Small intestine (tissue), 16 donors: ENCODE data around the gene PLGLB2. TPM values are rescaled to one million over a fixed set of nuclear protein-coding genes. Genes with fewer than 3 reads are reported as not detected.
"Not testable (repeated sequence)": the region's sequence is repeated elsewhere in the genome, so short reads cannot be mapped to it uniquely, and the experiment has no call there.

Source experiments
- DNase-seq, 2 donors: peaks; one replicate each; pipeline versions ENCODE4 v3.0.0 to v3.0.0-alpha.2; 2013
- FAIRE-seq: peaks from 2 replicates; lab custom pipeline; 2012; peaks lifted over from hg19 to GRCh38; lab: Jason Lieb, UNC
- H3K27ac ChIP-seq, 3 donors: one replicate each; pipeline ENCODE4 v1.5.1; 2013; ENCODE audit warnings: low read length in 2 of 3, mild to moderate bottlenecking in 2 of 3, control low read depth in 1 of 3, inconsistent platforms in 1 of 3, low read depth in 1 of 3, moderate library complexity in 1 of 3
- H3K27me3 ChIP-seq, 3 donors: one replicate each; pipeline ENCODE4 v1.6.1; 2013; ENCODE audit warnings: low read length in 3 of 3, inconsistent platforms in 1 of 3; ENCODE audit not compliant: control insufficient read depth in 3 of 3, insufficient read depth in 3 of 3
- H3K36me3 ChIP-seq, 3 donors: one replicate each; pipeline ENCODE4 v1.6.1; 2013; ENCODE audit warnings: low read length in 3 of 3, inconsistent platforms in 1 of 3, low read depth in 1 of 3, mild to moderate bottlenecking in 1 of 3, moderate library complexity in 1 of 3; ENCODE audit not compliant: control insufficient read depth in 3 of 3, insufficient read depth in 2 of 3
- H3K4me1 ChIP-seq, 3 donors: one replicate each; pipeline ENCODE4 v1.6.1; 2013; ENCODE audit warnings: low read length in 2 of 3, inconsistent platforms in 1 of 3, low read depth in 1 of 3, mild to moderate bottlenecking in 1 of 3, moderate library complexity in 1 of 3; ENCODE audit not compliant: control insufficient read depth in 3 of 3, insufficient read depth in 2 of 3
- H3K4me3 ChIP-seq, 3 donors: one replicate each; pipeline ENCODE4 v1.5.1; 2013; ENCODE audit warnings: low read length in 3 of 3, control low read depth in 1 of 3, inconsistent platforms in 1 of 3, low read depth in 1 of 3, mild to moderate bottlenecking in 1 of 3, moderate library complexity in 1 of 3
- H3K9me3 ChIP-seq, 2 donors: one replicate each; pipeline ENCODE4 v1.6.1; 2013; ENCODE audit warnings: low read depth in 1 of 2, low read length in 1 of 2; ENCODE audit not compliant: control insufficient read depth in 2 of 2, insufficient read depth in 1 of 2
- WGBS, 3 donors: extraction: QIAGEN DNeasy Blood & Tissue Kit; methylation state at CpG; one replicate each; pipeline ENCODE4 v1.1.7; 2013; 5-methylcytosine and 5-hydroxymethylcytosine counted together
- long read RNA-seq, 10 donors: transcript quantifications; one replicate each; lab custom pipeline, GENCODE V29; 2026
- polyA plus RNA-seq, 4 donors: library from polyadenylated mRNA; stranded (reverse) in 3 of 4; unstranded in 1 of 4; fragments of 200-250 nt in 3 of 4; fragments of 120-200 nt in 1 of 4; gene quantifications; one replicate each; pipeline versions ENCODE4 v1.2.1 to v1.2.3, GENCODE V29; 2013
- donor health status: healthy with polysubstance abuse.
- donor health status: control.
- donor health status: control.
- donor health status: Bipolar disorder and iron deficiency.
- donor health status: healthy.

Gene PLGLB2
- 1 to 10 TPM in 3 of 4 donors, not detected in 1; 1.1 to 4.0 (median 1.8) TPM for polyA plus RNA-seq
- long read RNA-seq, donor 1: 0 reads
- long read RNA-seq, donor 2: 0 reads
- long read RNA-seq, donor 3: 0 reads
- long read RNA-seq, donor 4: 0 reads
- long read RNA-seq, donor 5: 0 reads
- long read RNA-seq, donor 6: 0 reads
- long read RNA-seq, donor 7: 0 reads
- long read RNA-seq, donor 8: 0 reads
- long read RNA-seq, donor 9, partial matches to known transcripts: 0 of 1 reads
- long read RNA-seq, donor 9, other reads (novel, unspliced or antisense): 0 of 1 reads
- long read RNA-seq, donor 10: 0 reads

GRCh38 chr2:87747791-87748190 is at the start of gene PLGLB2:
PLGLB2 (plus strand) TSS chr2:87748087; CDS start chr2:87748154, 67 bp downstream.
- not testable (repeated sequence) for DNase-seq, H3K27me3 ChIP-seq, H3K4me1 ChIP-seq, H3K36me3 ChIP-seq, H3K9me3 ChIP-seq, H3K27ac ChIP-seq, FAIRE-seq, H3K4me3 ChIP-seq
- WGBS, 3 donors: 93 to 100% (median 96%) methylated on average over 1 of the region's 3 CpGs

GRCh38 chr2:87704572-87705323 is 43.1 kb upstream of the PLGLB2 start:
- not testable (repeated sequence) for H3K27me3 ChIP-seq, H3K36me3 ChIP-seq, H3K4me1 ChIP-seq, FAIRE-seq, H3K27ac ChIP-seq, H3K9me3 ChIP-seq, DNase-seq, H3K4me3 ChIP-seq
- 53 to 63% (median 59%) methylated on average over 1 to 2 of the region's 4 CpGs for WGBS, 3 donors

GRCh38 chr2:87708368-87708767 is 39.5 kb upstream of the PLGLB2 start:
- not testable (repeated sequence) for H3K27me3 ChIP-seq, H3K9me3 ChIP-seq, DNase-seq, H3K27ac ChIP-seq, H3K36me3 ChIP-seq, H3K4me1 ChIP-seq, H3K4me3 ChIP-seq
- WGBS, 3 donors: 65 to 75% (median 70%) methylated on average over 2 of the region's 2 CpGs
- FAIRE-seq: peak; percentile 47

- not testable (repeated sequence) for DNase-seq, H3K27ac ChIP-seq, FAIRE-seq, H3K9me3 ChIP-seq, H3K27me3 ChIP-seq, H3K4me3 ChIP-seq, H3K4me1 ChIP-seq, H3K36me3 ChIP-seq
- no CpG with 5 or more reads among the region's 8 CpGs for WGBS, 3 donors
These were observed 19.8 kb upstream of the PLGLB2 start for GRCh38 chr2:87727940-87728599.

- H3K4me3 ChIP-seq, H3K4me1 ChIP-seq, H3K27me3 ChIP-seq, DNase-seq, FAIRE-seq, H3K9me3 ChIP-seq, H3K27ac ChIP-seq, H3K36me3 ChIP-seq: not testable (repeated sequence)
These were observed 7.0 kb upstream of the PLGLB2 start for GRCh38 chr2:87740928-87741327.

GRCh38 chr2:87742393-87743108 is 5.3 kb upstream of the PLGLB2 start:
- no CpG with 5 or more reads among the region's 3 CpGs for WGBS, 3 donors
- not testable (repeated sequence) for DNase-seq, H3K27me3 ChIP-seq, FAIRE-seq, H3K9me3 ChIP-seq, H3K27ac ChIP-seq, H3K4me1 ChIP-seq, H3K4me3 ChIP-seq, H3K36me3 ChIP-seq

- H3K36me3 ChIP-seq, H3K27me3 ChIP-seq, H3K4me1 ChIP-seq, H3K9me3 ChIP-seq, FAIRE-seq, DNase-seq, H3K4me3 ChIP-seq, H3K27ac ChIP-seq: not testable (repeated sequence)
- WGBS, 3 donors: 12 to 55% (median 50%) methylated on average over 1 to 3 of the region's 5 CpGs
These were observed 4.2 kb upstream of the PLGLB2 start for GRCh38 chr2:87743638-87744037.

- 80 to 91% (median 89%) methylated on average over 4 of the region's 9 CpGs for WGBS, 3 donors
- FAIRE-seq, DNase-seq: not testable (repeated sequence)
These were observed 2.4 kb upstream of the PLGLB2 start for GRCh38 chr2:87745353-87745951.

More at GRCh38 chr2:87745353-87745951, 2.4 kb upstream of the PLGLB2 start:
- not testable (repeated sequence) for H3K9me3 ChIP-seq, H3K27me3 ChIP-seq, H3K36me3 ChIP-seq, H3K4me1 ChIP-seq, H3K4me3 ChIP-seq, H3K27ac ChIP-seq
